ENCODE data around the gene RGL3.

DNA sequence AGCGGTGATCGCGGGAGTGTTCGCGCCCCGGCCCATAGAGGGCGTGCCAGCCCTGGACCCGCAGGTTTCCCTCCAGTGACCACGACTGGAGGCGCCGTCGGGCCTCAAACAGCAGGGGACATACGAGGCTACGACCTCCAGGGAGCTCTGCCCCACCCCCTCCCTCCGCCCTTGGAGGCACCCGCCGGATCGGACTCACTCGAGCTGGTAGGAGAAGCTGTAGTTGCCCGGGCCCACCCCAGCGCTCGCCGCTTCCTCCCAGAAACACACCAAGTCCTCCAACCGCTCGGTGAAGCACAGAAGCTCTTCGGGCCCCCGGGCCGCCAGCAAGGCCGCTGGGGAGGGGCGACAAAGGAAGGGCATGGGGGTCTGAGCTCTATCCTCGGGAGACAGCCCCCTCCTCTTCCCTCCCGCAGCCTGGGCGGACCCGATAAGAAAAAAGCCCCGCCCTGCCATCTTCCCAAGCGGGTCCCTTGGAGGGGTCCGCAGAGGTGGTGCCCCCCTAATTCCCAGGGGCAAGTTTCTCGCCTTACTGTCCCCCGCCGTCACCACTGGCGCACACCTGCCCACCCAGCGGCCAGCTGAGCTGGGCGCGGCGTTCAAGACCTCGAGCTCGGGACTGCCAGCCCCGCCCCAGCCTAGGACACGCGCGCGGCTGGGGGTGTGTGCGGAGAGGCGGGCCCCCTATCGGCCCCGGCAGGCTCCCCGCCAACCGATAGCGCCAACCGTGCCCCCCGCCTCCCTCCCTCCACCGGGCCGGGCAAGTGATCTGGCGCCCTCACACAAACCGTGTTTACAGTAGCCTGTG lies 36.0 kb downstream of the RGL3 start:
- no peak for TF ChIP-seq POLR2A (IDR thresholded peaks at IDR 0.05)
- peak; percentile 64 to 81 (median 74) for TF ChIP-seq CTCF (IDR thresholded peaks at IDR 0.05)

All from right lobe of liver (tissue), 4 donors.